ENCODE results near the gene CARMIL1.

DNA sequence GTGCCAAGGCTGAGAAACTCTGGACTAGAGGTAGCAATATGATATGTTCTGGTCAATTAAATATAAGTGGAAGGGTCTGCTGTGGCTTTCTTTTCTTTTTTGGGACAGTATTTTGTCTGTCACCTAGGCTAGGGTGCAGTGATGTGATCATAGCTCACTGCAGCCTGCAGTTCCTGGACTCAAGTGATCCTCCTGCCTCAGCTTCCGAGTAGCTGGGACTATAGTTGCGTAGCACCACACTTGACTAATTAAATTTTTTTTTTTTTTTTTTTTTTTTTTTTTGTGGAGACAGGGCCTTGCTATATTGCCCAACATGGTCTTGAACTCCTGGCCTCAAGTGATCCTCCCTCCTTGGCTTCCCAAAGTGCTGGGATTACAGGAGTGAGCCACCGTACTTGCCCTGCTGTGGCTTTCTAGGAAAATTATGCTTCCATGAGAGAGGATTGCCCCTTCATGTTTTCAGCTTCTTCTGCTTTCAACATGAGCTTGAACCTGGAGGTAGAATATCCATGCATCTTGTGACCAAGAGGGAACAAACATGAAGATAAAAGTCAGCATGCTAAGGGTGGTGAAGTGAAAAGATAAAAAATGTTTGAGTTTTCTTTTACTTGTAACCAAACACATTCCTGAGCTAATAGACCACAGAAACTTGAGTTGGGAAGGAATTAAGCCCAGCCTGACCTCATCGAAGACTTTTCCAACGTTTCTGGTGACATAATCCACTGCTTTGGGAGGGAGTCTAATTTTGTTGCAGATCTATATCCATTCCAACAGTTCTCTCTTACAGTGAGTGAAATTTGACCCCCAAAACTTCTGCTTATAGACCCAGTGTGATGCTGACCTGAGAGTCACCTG lies 75.1 kb downstream of the CARMIL1 start:
- TF ChIP-seq, protein P1, sequence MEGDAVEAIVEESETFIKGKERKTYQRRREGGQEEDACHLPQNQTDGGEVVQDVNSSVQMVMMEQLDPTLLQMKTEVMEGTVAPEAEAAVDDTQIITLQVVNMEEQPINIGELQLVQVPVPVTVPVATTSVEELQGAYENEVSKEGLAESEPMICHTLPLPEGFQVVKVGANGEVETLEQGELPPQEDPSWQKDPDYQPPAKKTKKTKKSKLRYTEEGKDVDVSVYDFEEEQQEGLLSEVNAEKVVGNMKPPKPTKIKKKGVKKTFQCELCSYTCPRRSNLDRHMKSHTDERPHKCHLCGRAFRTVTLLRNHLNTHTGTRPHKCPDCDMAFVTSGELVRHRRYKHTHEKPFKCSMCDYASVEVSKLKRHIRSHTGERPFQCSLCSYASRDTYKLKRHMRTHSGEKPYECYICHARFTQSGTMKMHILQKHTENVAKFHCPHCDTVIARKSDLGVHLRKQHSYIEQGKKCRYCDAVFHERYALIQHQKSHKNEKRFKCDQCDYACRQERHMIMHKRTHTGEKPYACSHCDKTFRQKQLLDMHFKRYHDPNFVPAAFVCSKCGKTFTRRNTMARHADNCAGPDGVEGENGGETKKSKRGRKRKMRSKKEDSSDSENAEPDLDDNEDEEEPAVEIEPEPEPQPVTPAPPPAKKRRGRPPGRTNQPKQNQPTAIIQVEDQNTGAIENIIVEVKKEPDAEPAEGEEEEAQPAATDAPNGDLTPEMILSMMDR (IDR thresholded peaks at IDR 0.05), result no peak
- no peak for TF ChIP-seq POLR2A (IDR thresholded peaks at IDR 0.05)
